Measurements from ENCODE around the gene ADARB2. TPM values are rescaled to one million over a fixed set of nuclear protein-coding genes. Genes with fewer than 3 reads are reported as not detected.
A peak's percentile ranks its signal among the peaks of the same experiment; 100 is the strongest.

The ADARB2 gene
- total RNA-seq, 6 donors from 2014 or later: 0.69 to 5.2 (median 1.8) TPM

- 92 to 94% methylated on average over 16 of the region's 16 CpGs for WGBS, 2 donors
- ATAC-seq (ENCODE audit: low FRiP score in 2 of 2): peak in 1 of 2 donors; percentile 46
Observed at GRCh38 chr10:1241322-1241890, 495.9 kb downstream of the ADARB2 start.

GRCh38 chr10:1240341-1240775, 497.0 kb downstream of the ADARB2 start:
- TF ChIP-seq CTCF (IDR thresholded peaks at IDR 0.05) (no peak), POLR2AphosphoS5 (IDR thresholded peaks at IDR 0.05) (no peak)
- DNase-seq (no peak), ATAC-seq (ENCODE audit: low FRiP score in 2 of 2) (no peak)
- Histone ChIP-seq H3K9me3 (no peaks in the 10 kb centered on the region), H3K4me3 (peak overlapping the region in 1 of 4 donors; percentile 8), H3K36me3 (no peaks in the 10 kb centered on the region), H3K4me1 (peaks cover 0 to 9% (median 0%) of the 10 kb centered on the region in 4 donors), H3K27me3 (peaks cover 0 to 8% (median 0%) of the 10 kb centered on the region in 4 donors), H3K27ac (peak overlapping the region in 2 of 4 donors; percentile 39 to 42)
- 6 to 17% methylated on average over 4 of the region's 8 CpGs for WGBS, 2 donors

More at GRCh38 chr10:1241322-1241890, 495.9 kb downstream of the ADARB2 start:
- TF ChIP-seq EP300 (IDR thresholded peaks at IDR 0.05) (no peak), CTCF (IDR thresholded peaks at IDR 0.05) (no peak), POLR2A (IDR thresholded peaks at IDR 0.05) (no peak), POLR2AphosphoS5 (IDR thresholded peaks at IDR 0.05) (no peak)
- Histone ChIP-seq H3K4me3 (no peak overlapping the region), H3K4me1 (peaks cover 0 to 9% (median 0%) of the 10 kb centered on the region in 4 donors), H3K27ac (no peak overlapping the region), H3K36me3 (no peaks in the 10 kb centered on the region), H3K9me3 (no peaks in the 10 kb centered on the region), H3K27me3 (peaks cover 0 to 8% (median 0%) of the 10 kb centered on the region in 4 donors)
- no peak for DNase-seq

- no peaks in the 10 kb centered on the region for H3K36me3 ChIP-seq
- DNase-seq (no peak), ATAC-seq (ENCODE audit: low FRiP score in 2 of 2) (peak in 1 of 2 donors; percentile 20)
- H3K4me1 ChIP-seq: no peaks in the 10 kb centered on the region
- TF ChIP-seq POLR2A (IDR thresholded peaks at IDR 0.05): no peak
- TF ChIP-seq POLR2AphosphoS5 (IDR thresholded peaks at IDR 0.05): no peak
- no peak for TF ChIP-seq EP300 (IDR thresholded peaks at IDR 0.05)
- no peak for TF ChIP-seq CTCF (IDR thresholded peaks at IDR 0.05)
- no peaks in the 10 kb centered on the region for H3K9me3 ChIP-seq
- H3K27me3 ChIP-seq: no peaks in the 10 kb centered on the region
- no peak overlapping the region for H3K27ac ChIP-seq
- WGBS, 2 donors: 92 to 95% methylated on average over 9 of the region's 9 CpGs
- H3K4me3 ChIP-seq: no peak overlapping the region
Observed at GRCh38 chr10:1233031-1233430, 504.3 kb downstream of the ADARB2 start.

GRCh38 chr10:1232164-1232911, 505.0 kb downstream of the ADARB2 start:
- peak; percentile 21 to 41 for ATAC-seq (ENCODE audit: low FRiP score in 2 of 2)
- TF ChIP-seq POLR2AphosphoS5 (IDR thresholded peaks at IDR 0.05) (no peak), CTCF (IDR thresholded peaks at IDR 0.05) (no peak), EP300 (IDR thresholded peaks at IDR 0.05) (no peak), POLR2A (IDR thresholded peaks at IDR 0.05) (no peak)

More at GRCh38 chr10:1232164-1232911, 505.0 kb downstream of the ADARB2 start:
- Histone ChIP-seq H3K27ac (no peak overlapping the region), H3K4me3 (no peak overlapping the region), H3K36me3 (no peaks in the 10 kb centered on the region), H3K4me1 (no peaks in the 10 kb centered on the region), H3K9me3 (no peaks in the 10 kb centered on the region), H3K27me3 (no peaks in the 10 kb centered on the region)
- no peak for DNase-seq
- 96% methylated on average over 9 of the region's 9 CpGs for WGBS, 2 donors
